ENCODE results near the gene ZNF483.
"Not testable (repeated sequence)": the region's sequence is repeated elsewhere in the genome, so short reads cannot be mapped to it uniquely, and the experiment has no call there.

The ZNF483 gene

DNA sequence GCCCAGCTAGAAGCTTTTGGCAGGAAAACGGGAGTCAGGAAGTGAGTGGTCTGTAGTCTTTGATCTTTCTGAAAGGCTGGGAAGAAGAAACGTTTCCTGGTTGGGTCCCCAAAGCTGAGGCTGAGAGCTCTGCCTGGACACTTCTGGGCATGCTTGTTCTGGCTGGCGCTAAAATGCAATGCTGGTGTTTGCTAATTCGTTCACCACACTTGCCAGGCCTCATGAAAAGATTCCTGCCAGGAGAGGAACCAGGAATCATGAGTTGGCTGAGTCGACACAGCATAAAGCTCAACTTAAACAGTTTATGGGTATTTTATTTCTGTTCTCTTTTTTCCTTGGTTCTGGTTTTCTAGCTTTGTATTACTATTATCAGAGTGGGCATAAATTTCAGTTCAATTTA, 85.2 kb downstream of the ZNF483 start:
- no peak for DNase-seq
- in situ Hi-C loops (cut with HindIII; ENCODE audit: low pct_ligation_motif_present, low sequenced_read_pairs), result no loop called here
- TF ChIP-seq, protein P1, sequence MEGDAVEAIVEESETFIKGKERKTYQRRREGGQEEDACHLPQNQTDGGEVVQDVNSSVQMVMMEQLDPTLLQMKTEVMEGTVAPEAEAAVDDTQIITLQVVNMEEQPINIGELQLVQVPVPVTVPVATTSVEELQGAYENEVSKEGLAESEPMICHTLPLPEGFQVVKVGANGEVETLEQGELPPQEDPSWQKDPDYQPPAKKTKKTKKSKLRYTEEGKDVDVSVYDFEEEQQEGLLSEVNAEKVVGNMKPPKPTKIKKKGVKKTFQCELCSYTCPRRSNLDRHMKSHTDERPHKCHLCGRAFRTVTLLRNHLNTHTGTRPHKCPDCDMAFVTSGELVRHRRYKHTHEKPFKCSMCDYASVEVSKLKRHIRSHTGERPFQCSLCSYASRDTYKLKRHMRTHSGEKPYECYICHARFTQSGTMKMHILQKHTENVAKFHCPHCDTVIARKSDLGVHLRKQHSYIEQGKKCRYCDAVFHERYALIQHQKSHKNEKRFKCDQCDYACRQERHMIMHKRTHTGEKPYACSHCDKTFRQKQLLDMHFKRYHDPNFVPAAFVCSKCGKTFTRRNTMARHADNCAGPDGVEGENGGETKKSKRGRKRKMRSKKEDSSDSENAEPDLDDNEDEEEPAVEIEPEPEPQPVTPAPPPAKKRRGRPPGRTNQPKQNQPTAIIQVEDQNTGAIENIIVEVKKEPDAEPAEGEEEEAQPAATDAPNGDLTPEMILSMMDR (IDR thresholded peaks at IDR 0.05; ENCODE audit: low read depth, low read length, missing control alignments), result no peak
- Histone ChIP-seq H3K27ac (no peak overlapping the region), H3K27me3 (replicated peaks) (no peaks in the 10 kb centered on the region), H3K4me3 (ENCODE audit: low read depth, low read length) (no peak overlapping the region), H3K36me3 (replicated peaks) (no peaks in the 10 kb centered on the region)

DNA sequence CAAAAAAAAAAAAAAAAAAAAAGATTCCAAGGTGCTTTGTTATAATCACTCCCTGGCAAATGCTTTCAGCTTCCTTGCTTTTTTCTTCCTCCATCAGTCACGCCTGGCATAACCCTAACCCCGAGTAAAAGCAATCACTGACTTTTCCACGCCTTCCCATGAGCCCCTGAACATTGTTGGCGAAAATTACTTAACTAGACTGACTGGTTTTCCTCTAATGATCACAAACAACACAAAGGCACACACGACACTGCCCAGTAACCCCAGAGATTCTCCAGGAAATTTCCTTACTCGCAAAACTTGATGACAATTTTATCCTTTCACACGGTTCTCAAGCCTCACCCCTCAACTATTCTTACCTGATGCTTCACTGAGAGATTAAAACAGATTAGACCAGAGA, 85.9 kb downstream of the ZNF483 start:
- no peaks in the 10 kb centered on the region for H3K27me3 ChIP-seq (replicated peaks)
- no peaks in the 10 kb centered on the region for H3K36me3 ChIP-seq (replicated peaks)
- in situ Hi-C loops (cut with HindIII; ENCODE audit: low pct_ligation_motif_present, low sequenced_read_pairs), result no loop called here
- TF ChIP-seq, protein P1 (IDR thresholded peaks at IDR 0.05; ENCODE audit: low read depth, low read length, missing control alignments), result no peak
- no peak overlapping the region for H3K4me3 ChIP-seq (ENCODE audit: low read depth, low read length)
- DNase-seq, result no peak
- no peak overlapping the region for H3K27ac ChIP-seq

DNA sequence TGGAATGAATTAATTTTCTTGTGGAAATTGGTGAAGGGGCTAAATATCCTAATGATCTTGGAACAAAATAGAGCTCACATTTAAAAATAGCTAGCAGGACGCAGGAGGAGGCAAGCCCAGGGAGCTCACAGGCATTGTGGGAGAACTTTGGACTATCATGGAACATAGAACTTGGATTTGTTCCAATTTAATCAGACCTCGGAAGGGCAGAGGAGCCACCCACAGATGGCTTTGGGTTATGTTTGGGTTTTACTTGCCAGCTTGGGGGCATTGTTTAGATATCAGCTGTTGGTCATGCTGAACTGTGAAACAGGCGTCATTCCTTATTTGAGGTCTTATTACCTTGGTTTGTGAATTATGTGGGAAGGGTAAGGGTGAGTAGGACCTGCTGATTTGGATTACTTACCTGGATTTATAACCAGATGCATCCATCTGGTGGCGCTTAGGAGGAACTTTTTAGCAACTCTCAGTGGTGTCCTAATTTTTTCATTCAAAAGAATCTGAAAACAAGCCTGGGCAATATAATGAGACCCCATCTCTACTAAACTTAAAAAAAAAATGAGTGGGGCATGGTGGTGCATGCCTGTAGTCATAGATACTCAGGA, 88.6 kb downstream of the ZNF483 start:
- Histone ChIP-seq H3K27me3 (replicated peaks) (no peaks in the 10 kb centered on the region), H3K27ac (no peak overlapping the region), H3K4me3 (ENCODE audit: low read depth, low read length) (no peak overlapping the region), H3K36me3 (replicated peaks) (no peaks in the 10 kb centered on the region)
- TF ChIP-seq, protein P1 (IDR thresholded peaks at IDR 0.05; ENCODE audit: low read depth, low read length, missing control alignments), result no peak
- in situ Hi-C loops (cut with HindIII; ENCODE audit: low pct_ligation_motif_present, low sequenced_read_pairs), result no loop called here
- no peak for DNase-seq

DNA sequence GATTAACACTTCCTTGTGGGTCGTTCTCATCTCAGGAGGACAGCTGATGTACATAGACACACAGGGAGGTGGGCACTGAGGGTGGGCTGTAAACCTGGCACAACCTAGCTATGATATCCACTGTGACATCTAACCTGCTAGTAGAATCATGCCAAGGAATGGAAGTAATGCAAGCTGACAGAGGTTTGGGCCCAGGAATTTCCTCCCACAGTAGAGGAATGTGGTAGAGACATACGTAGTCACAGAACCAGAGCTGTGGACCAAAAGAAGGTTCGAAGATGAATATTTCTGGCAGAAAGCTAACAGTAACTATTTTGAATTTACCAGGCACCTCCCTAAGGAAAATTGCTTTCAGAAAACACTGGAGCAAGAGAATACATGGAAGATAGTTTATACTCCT, 90.9 kb downstream of the ZNF483 start:
- Histone ChIP-seq H3K27me3 (replicated peaks) (no peaks in the 10 kb centered on the region), H3K36me3 (replicated peaks) (no peaks in the 10 kb centered on the region), H3K27ac (no peak overlapping the region), H3K4me3 (ENCODE audit: low read depth, low read length) (no peak overlapping the region)
- TF ChIP-seq, protein P1 (IDR thresholded peaks at IDR 0.05; ENCODE audit: low read depth, low read length, missing control alignments), result no peak
- peak; percentile 18 for DNase-seq
- in situ Hi-C loops (cut with HindIII; ENCODE audit: low pct_ligation_motif_present, low sequenced_read_pairs), result no loop called here

DNA sequence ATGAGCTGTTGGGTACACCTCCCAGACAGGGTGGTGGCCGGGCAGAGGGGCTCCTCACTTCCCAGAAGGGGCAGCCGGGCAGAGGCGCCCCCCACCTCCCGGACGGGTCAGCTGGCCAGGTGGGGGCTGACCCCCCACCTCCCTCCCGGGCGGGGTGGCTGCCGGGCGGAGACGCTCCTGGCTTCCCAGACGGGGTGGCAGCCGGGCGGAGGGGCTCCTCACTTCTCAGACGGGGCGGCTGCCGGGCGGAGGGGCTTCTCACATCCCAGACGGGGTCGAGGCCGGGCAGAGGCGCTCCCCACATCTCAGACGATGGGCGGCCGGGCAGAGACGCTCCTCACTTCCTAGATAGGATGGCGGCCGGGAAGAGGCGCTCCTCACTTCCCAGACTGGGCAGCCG, 92.4 kb downstream of the ZNF483 start:
- in situ Hi-C loops (cut with HindIII; ENCODE audit: low pct_ligation_motif_present, low sequenced_read_pairs); H3K4me3 ChIP-seq (ENCODE audit: low read depth, low read length); H3K27ac ChIP-seq; H3K27me3 ChIP-seq (replicated peaks); H3K36me3 ChIP-seq (replicated peaks); DNase-seq: not testable (repeated sequence)

DNA sequence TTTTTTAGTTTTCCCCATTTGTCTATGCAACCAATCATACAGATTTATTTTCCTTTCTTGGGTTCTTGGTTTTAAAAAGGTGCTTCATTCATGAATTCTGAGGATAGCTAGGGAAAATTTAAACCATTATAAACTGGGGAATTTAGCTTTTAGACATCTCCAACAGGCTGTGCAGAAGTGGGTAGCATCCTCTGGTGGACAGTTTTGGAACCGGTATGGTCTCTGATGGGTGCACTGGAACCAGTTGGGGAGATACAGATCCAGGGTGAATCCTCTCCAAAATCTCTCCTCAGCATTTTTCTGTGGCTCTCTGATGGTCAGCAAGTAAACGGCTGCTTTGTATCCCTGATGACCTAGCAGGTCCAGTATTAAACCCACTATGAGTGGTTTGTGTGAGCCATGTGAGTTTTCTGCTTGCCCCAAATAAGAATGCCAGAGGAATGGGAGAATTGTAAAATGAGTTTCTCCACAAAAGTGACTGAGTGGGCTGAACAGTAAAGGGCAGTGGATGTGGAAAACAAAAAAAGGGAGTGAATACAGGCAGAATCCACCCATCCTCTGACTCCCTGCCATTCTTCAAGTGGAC, 97.0 kb downstream of the ZNF483 start:
- peak; percentile 58 for DNase-seq
- Histone ChIP-seq H3K4me3 (ENCODE audit: low read depth, low read length) (no peak overlapping the region), H3K27me3 (replicated peaks) (no peaks in the 10 kb centered on the region), H3K27ac (no peak overlapping the region), H3K36me3 (replicated peaks) (no peaks in the 10 kb centered on the region)
- in situ Hi-C loops (cut with HindIII; ENCODE audit: low pct_ligation_motif_present, low sequenced_read_pairs), result no loop called here
- TF ChIP-seq, protein P1 (IDR thresholded peaks at IDR 0.05; ENCODE audit: low read depth, low read length, missing control alignments), result peak; percentile 99
